Measurements from ENCODE around the gene ASIC2. TPM values are rescaled to one million over a fixed set of nuclear protein-coding genes. Genes with fewer than 3 reads are reported as not detected.

Gene ASIC2
- total RNA-seq, 1 experiment from 2014 or later, result 0.74 TPM

GRCh38 chr17:33303254-33303653, 10.2 kb upstream of the ASIC2 start:
- WGBS (ENCODE audit: extremely low coverage, insufficient read length, low lambda C conversion rate), result no CpG with 5 or more reads among the region's 5 CpGs
- TF ChIP-seq CTCF (conservative IDR thresholded peaks at IDR 0.05), result no peak

More at GRCh38 chr17:33303254-33303653, 10.2 kb upstream of the ASIC2 start:
- Histone ChIP-seq H3K14ac (ENCODE audit: insufficient read depth, low read length) (no peak overlapping the region), H3K27ac (ENCODE audit: insufficient read length, low read depth, low read length) (no peak overlapping the region), H3K23me2 (ENCODE audit: insufficient read length, low read depth, low read length, poor library complexity, severe bottlenecking) (no peaks in the 10 kb centered on the region), H2BK15ac (ENCODE audit: low read depth, low read length) (no peak overlapping the region), H4K8ac (replicated peaks; ENCODE audit: insufficient read length, low read depth, low read length) (no peak overlapping the region), H3K9ac (ENCODE audit: extremely low read depth, insufficient read length, low read length) (no peak overlapping the region), H3K79me1 (ENCODE audit: insufficient read depth, low read depth, low read length, poor library complexity, severe bottlenecking) (no peaks in the 10 kb centered on the region), H3K4ac (ENCODE audit: low read depth, low read length) (no peak overlapping the region), H2BK20ac (ENCODE audit: low read depth, low read length, poor library complexity, severe bottlenecking) (no peak overlapping the region), H3K4me2 (ENCODE audit: insufficient read depth, insufficient read length, low read length) (no peak overlapping the region), H2AFZ (ENCODE audit: low read length) (no peak overlapping the region), H3T11ph (ENCODE audit: low read length) (no peak overlapping the region), H3K18ac (ENCODE audit: insufficient read length, low read depth, low read length) (no peak overlapping the region), H4K5ac (ENCODE audit: insufficient read length, low read depth, low read length) (no peak overlapping the region), H3K27me3 (ENCODE audit: insufficient read depth, low read length) (no peaks in the 10 kb centered on the region), H3K9me3 (ENCODE audit: control insufficient read depth, low read depth, low read length) (no peaks in the 10 kb centered on the region), H3K56ac (ENCODE audit: insufficient read length, low read depth, low read length) (no peak overlapping the region), H2AK5ac (ENCODE audit: insufficient read length, low read length) (no peak overlapping the region), H3K23ac (ENCODE audit: insufficient read length, low read depth, low read length) (no peak overlapping the region), H2BK5ac (ENCODE audit: insufficient read length, low read length) (no peak overlapping the region), H3K79me2 (ENCODE audit: insufficient read depth, low read length) (no peaks in the 10 kb centered on the region; the same call in 1 of the 2 replicates), H2BK120ac (ENCODE audit: low read depth, low read length, poor library complexity, severe bottlenecking) (no peak overlapping the region), H4K91ac (ENCODE audit: insufficient read length, low read depth, low read length) (no peak overlapping the region), H2BK12ac (ENCODE audit: insufficient read length, low read depth, low read length) (no peak overlapping the region), H3K4me1 (ENCODE audit: insufficient read depth, low read length) (no peaks in the 10 kb centered on the region), H4K20me1 (ENCODE audit: control insufficient read depth, insufficient read depth, insufficient read length) (no peaks in the 10 kb centered on the region)
- Mint-ChIP-seq H3K27ac (no peak overlapping the region), H3K9me3 (peaks cover 0 to 5% of the 10 kb centered on the region in 2 experiments; a peak in 1 of 5 replicates), H3K27me3 (ENCODE audit: low read depth) (peaks cover 48% of the 10 kb centered on the region), H3K36me3 (ENCODE audit: insufficient read depth in 1 of 3, low read depth in 3 of 3) (peaks cover 0 to 5% (median 0%) of the 10 kb centered on the region in 3 experiments; a peak in 1 of 7 replicates), H3K4me1 (peaks cover 4 to 8% of the 10 kb centered on the region in 2 experiments; a peak in 2 of 4 replicates), H3K4me3 (no peak overlapping the region)
- no peak for DNase-seq

All from H9 (cell line).